GM12872 (cell line): ENCODE results near the gene TACR1.

Experiments used
- CTCF ChIP-seq: IDR thresholded peaks from 3 replicates; pipeline ENCODE4 v1.5.1; 2011; ENCODE audit warnings: low read depth, mild to moderate bottlenecking, low read length, moderate library complexity; ENCODE audit not compliant: insufficient read depth

TACR1 gene

GRCh38 chr2:75090770-75091515 is 108.4 kb downstream of the TACR1 start:
- no peak for TF ChIP-seq CTCF

DNA sequence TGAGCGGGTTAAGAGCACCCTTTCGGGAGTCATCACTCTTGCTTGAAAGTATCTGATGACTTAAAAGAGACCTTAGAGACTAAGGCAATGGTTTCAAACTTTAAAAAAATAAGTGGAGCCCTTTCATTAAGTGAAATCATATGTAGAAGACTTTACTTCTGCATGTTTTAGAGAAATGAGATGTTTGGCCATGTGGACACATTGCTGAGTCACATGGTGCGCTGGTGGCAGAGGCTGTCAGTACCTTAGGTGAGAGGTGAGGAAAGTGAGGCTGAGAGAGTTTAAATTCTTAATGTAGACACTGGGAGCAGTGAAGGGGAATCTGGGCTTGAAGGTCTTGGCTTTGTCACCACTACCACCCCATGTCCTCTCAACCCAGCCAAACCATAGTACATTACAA is 109.8 kb downstream of the TACR1 start:
- TF ChIP-seq CTCF = no peak

DNA sequence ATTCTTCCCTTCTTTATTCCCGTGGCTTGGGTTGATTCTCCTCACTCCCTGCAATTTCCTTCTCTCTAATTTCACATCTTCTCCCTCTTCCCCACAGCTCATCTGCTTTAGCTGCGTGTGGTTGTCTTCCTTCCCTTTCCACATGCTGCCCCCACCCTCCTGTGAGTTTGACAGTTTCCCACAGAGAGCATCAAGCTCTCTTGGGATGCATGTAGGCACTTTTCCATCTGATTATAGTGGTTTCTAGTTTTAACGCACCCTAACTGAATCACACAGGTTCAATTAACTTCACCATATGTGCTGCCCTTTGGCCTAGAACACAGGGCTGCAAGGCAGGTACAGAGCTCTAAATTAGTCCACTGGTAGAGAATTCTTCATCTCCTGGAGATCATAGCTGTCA is 110.5 kb downstream of the TACR1 start:
- no peak for TF ChIP-seq CTCF

DNA sequence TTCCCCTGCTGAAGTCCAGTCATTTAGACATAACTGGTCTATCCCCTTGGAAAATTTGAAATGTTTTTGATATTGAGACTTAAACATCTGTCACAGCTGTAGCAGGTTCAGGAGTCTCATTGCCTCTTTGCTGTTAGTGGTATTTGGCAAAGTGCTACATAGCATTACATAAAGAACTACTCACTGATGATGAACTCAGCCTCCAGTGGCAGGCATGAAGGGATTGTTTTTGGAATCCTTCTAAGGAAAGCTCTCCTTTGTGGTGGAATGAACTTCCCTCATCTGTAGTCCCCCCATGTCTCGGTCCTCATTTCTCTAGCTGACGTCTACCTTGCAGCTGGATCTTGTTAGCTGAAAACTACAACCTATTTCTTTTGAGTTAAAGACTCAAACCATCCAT is 111.6 kb downstream of the TACR1 start:
- no peak for TF ChIP-seq CTCF

DNA sequence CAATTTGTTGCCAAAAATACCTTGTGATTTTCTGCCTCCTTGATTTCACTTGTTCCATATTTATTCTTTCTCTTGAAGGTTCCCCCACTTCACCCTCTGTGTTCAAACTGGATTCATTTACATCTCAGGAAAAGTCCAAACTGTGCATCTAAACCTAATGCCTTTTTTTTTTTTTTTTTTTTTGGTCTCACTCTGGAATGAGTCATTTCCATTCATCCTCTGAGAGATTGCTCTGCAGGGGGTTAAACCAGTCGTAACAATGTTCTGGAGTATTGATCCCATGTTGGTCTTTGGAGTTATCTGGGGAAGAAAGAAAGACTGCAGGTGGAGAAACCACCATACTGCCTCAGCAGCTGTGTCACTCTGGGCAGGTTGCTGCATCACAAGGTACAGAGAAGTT is 119.7 kb downstream of the TACR1 start:
- no peak for TF ChIP-seq CTCF

GRCh38 chr2:75077909-75078308 is 121.4 kb downstream of the TACR1 start:
- TF ChIP-seq CTCF = no peak

DNA sequence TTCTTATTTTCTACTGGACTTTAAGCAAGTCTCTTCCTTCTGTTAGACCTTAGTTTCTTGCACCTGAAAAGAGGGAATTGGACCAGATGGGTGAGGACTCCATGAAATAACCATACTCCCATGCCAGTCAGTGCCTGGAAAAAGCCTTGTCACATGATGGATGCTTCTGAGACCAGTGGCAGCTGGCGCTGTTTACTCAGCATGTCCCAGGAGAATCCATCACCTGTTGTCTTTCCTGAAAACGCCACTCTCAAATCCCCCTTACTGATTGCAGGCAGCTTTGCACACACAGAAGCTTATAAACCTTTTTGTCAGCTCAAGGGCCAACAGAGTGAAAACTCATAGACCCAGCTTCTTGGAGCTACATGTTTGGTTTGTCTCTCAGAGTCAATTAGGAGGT is 123.2 kb downstream of the TACR1 start:
- no peak for TF ChIP-seq CTCF
